HuH-7 (cell line): Measurements from ENCODE around the gene TAS2R42.

Experiments
- DNase-seq: peaks from one replicate; pipeline ENCODE4 v3.0.0; 2011; ENCODE audit warnings: low spot score

TAS2R42 gene

GRCh38 chr12:11144297-11144696, 42.4 kb downstream of the TAS2R42 start:
- DNase-seq = no peak

GRCh38 chr12:11143352-11143751, 43.4 kb downstream of the TAS2R42 start:
- DNase-seq = no peak

GRCh38 chr12:11136075-11136474, 50.7 kb downstream of the TAS2R42 start:
- DNase-seq = no peak
